ENCODE measurements around the gene ZFYVE27.

Gene ZFYVE27

DNA sequence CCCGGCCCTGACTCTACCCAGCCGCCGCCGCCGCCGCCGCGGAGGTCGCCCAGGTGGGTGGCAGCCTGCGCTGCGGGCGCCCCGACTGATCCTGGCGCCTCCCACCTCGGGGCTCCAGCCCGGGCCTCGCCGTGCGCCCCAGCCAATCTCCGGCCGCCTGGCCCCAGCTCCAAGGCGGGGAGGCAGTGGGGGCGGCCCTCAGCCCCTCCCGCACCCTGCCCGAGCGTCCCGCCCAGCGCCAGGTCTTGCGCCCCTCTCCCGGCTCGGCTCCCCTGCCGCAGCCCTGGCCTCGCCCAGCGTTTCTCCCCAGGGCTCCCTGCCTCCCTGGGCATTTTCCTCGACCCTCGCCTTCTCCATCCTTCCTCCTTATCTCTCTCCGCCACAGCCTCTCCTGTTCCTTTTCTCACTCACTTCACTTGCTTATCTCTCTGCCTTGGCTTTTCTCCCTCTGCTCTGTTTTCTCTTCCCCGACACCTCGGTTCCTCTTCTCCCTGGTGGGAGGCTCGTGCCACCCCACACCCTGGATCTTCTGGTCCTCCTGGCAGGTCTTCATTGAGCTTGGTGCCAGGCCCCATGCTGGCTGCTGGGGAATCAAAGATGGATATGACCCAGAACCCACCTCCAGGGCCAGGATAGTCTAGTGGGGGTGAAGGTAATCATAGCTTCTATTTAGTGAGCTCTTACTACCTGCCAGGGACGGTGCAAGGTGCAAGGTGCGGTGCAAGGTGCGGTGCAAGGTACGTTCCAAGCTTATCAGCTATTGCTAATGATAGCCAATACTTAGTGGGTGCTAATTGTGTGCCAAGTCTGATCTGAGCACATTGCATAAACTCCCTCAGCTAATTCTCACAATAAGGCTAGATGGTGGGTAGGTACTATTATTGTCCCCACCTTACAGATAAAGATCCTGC, 35.2 kb downstream of the ZFYVE27 start, which contains the start of gene SFRP5 (continued):
- TF ChIP-seq ZBTB20 (tag by site-specific recombination; IDR thresholded peaks at IDR 0.05) = peak; percentile 26; the same call in 1 of the 2 replicates
- TF ChIP-seq, protein P1, sequence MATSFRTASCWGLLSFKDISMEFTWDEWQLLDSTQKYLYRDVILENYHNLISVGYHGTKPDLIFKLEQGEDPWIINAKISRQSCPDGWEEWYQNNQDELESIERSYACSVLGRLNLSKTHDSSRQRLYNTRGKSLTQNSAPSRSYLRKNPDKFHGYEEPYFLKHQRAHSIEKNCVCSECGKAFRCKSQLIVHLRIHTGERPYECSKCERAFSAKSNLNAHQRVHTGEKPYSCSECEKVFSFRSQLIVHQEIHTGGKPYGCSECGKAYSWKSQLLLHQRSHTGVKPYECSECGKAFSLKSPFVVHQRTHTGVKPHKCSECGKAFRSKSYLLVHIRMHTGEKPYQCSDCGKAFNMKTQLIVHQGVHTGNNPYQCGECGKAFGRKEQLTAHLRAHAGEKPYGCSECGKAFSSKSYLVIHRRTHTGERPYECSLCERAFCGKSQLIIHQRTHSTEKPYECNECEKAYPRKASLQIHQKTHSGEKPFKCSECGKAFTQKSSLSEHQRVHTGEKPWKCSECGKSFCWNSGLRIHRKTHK (tag by site-specific recombination; IDR thresholded peaks at IDR 0.05) = no peak
- no peak for TF ChIP-seq ZNF571 (tag by site-specific recombination; IDR thresholded peaks at IDR 0.05)
- no peak; the same call in 1 of the 2 replicates for TF ChIP-seq ZNF561 (tag by site-specific recombination; IDR thresholded peaks at IDR 0.05; ENCODE audit: borderline replicate concordance)
- TF ChIP-seq ZNF398 (tag by site-specific recombination; IDR thresholded peaks at IDR 0.05) = peak; percentile 56
- no peak for TF ChIP-seq ZNF19 (tag by site-specific recombination; IDR thresholded peaks at IDR 0.05; ENCODE audit: low read depth)
- no peak for TF ChIP-seq ZSCAN23 (tag by site-specific recombination; IDR thresholded peaks at IDR 0.05)
- peak; percentile 69; the same call in 1 of the 2 replicates for TF ChIP-seq GLIS2 (tag by site-specific recombination; IDR thresholded peaks at IDR 0.05)
- no peak for TF ChIP-seq ZNF449 (tag by site-specific recombination; IDR thresholded peaks at IDR 0.05)
- TF ChIP-seq ZNF366 (tag by site-specific recombination; conservative IDR thresholded peaks at IDR 0.05) = peak; percentile 74
- TF ChIP-seq ZFHX2 (tag by site-specific recombination; conservative IDR thresholded peaks at IDR 0.05) = peak; percentile 72
- no peak for TF ChIP-seq ZBTB6 (tag by site-specific recombination; IDR thresholded peaks at IDR 0.05)
- TF ChIP-seq ZBTB1 (tag by site-specific recombination; IDR thresholded peaks at IDR 0.05) = no peak
- TF ChIP-seq, protein P2, sequence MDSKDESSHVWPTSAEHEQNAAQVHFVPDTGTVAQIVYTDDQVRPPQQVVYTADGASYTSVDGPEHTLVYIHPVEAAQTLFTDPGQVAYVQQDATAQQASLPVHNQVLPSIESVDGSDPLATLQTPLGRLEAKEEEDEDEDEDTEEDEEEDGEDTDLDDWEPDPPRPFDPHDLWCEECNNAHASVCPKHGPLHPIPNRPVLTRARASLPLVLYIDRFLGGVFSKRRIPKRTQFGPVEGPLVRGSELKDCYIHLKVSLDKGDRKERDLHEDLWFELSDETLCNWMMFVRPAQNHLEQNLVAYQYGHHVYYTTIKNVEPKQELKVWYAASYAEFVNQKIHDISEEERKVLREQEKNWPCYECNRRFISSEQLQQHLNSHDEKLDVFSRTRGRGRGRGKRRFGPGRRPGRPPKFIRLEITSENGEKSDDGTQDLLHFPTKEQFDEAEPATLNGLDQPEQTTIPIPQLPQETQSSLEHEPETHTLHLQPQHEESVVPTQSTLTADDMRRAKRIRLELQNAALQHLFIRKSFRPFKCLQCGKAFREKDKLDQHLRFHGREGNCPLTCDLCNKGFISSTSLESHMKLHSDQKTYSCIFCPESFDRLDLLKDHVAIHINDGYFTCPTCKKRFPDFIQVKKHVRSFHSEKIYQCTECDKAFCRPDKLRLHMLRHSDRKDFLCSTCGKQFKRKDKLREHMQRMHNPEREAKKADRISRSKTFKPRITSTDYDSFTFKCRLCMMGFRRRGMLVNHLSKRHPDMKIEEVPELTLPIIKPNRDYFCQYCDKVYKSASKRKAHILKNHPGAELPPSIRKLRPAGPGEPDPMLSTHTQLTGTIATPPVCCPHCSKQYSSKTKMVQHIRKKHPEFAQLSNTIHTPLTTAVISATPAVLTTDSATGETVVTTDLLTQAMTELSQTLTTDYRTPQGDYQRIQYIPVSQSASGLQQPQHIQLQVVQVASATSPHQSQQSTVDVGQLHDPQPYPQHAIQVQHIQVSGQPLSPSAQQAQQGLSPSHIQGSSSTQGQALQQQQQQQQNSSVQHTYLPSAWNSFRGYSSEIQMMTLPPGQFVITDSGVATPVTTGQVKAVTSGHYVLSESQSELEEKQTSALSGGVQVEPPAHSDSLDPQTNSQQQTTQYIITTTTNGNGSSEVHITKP (tag by site-specific recombination; IDR thresholded peaks at IDR 0.05) = no peak
- no peak for TF ChIP-seq ZNF112 (tag by site-specific recombination; IDR thresholded peaks at IDR 0.05)
- no peak for TF ChIP-seq ZNF488 (tag by site-specific recombination; IDR thresholded peaks at IDR 0.05)
- no peak for TF ChIP-seq OVOL3 (tag by site-specific recombination; IDR thresholded peaks at IDR 0.05)
- TF ChIP-seq SP2 (tag by site-specific recombination; IDR thresholded peaks at IDR 0.05) = peak; percentile 41
- TF ChIP-seq ZNF791 (tag by site-specific recombination; IDR thresholded peaks at IDR 0.05) = no peak
- TF ChIP-seq PRDM1 (tag by site-specific recombination; IDR thresholded peaks at IDR 0.05) = peak; percentile 98
- TF ChIP-seq, protein P3, sequence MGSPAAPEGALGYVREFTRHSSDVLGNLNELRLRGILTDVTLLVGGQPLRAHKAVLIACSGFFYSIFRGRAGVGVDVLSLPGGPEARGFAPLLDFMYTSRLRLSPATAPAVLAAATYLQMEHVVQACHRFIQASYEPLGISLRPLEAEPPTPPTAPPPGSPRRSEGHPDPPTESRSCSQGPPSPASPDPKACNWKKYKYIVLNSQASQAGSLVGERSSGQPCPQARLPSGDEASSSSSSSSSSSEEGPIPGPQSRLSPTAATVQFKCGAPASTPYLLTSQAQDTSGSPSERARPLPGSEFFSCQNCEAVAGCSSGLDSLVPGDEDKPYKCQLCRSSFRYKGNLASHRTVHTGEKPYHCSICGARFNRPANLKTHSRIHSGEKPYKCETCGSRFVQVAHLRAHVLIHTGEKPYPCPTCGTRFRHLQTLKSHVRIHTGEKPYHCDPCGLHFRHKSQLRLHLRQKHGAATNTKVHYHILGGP (tag by site-specific recombination; IDR thresholded peaks at IDR 0.05) = no peak
- no peak for TF ChIP-seq ZNF549 (tag by site-specific recombination; IDR thresholded peaks at IDR 0.05)
- no peak for TF ChIP-seq ZNF391 (tag by site-specific recombination; IDR thresholded peaks at IDR 0.05; ENCODE audit: borderline replicate concordance, low read depth)
- TF ChIP-seq ZNF341 (tag by site-specific recombination; IDR thresholded peaks at IDR 0.05; ENCODE audit: low read depth) = no peak
- TF ChIP-seq ZNF792 (tag by site-specific recombination; IDR thresholded peaks at IDR 0.05) = no peak
- peak; percentile 32 for TF ChIP-seq ZBTB17 (tag by site-specific recombination; IDR thresholded peaks at IDR 0.05)
- TF ChIP-seq ZNF335 (tag by site-specific recombination; conservative IDR thresholded peaks at IDR 0.05) = no peak
- TF ChIP-seq GLIS1 (tag by site-specific recombination; IDR thresholded peaks at IDR 0.05) = peak; percentile 91

Measured in HEK293 (cell line).